Activated CD4-positive, alpha-beta T cell treated with anti-CD3 and anti-CD28 coated beads, Interleukin-2, amount 50 U/mL, for 24 hours (primary cell): Measurements from ENCODE around the gene STK10.
"Not testable (repeated sequence)": the region's sequence is repeated elsewhere in the genome, so short reads cannot be mapped to it uniquely, and the experiment has no call there.

Experiments
- DNase-seq, 2 donors: peaks; one replicate each; pipeline ENCODE4 v3.0.0-alpha.2; 2020; ENCODE audit warnings: low read depth in 1 of 2, low spot score in 1 of 2

STK10 gene

DNA sequence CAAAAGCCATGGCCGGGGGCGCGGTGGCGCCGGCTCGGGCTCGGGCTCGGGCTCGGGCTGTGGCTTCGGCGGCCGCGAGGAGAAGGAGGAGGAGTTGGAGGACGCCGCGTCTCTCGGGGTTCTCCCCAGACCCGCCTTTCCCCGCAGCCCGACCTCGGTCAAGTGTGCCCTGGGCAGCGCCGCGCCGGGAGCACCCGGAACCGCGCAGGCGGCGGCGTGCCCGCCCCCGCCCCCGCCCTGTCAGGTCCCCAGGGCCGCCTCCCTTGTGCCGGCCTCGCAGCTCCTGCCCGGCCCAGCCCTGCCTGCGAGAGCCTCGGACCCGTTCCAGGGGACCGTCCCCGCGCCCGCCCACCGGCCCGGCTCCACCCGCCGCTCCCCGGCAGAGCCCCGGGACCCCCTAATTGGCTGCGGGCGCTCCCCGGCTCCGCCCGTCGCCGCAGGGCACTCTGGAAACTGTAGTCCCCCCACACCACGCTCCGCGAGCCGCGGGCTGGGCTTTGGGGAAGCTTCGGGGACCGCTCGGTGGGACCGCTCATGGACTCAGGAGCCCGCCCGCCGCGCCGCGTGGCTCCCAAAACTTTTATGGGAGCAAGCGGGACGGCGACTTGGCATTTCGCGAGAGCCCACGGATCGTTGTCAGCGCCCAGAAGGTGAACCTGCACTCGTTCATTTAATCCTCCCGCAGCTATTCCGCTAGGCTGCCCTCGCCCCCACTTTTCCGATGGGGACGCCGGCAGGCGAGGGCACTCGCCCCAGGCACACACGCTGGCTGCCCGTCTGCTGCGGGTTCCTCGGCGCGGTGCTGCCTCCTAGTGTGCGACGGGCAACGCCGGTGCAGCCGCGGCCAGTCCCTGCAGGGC lies at the start of gene STK10:
Gene STK10, minus strand, starts transcription at position 192 of the 860 bp plus-strand sequence. Its CDS starts 182 bp downstream, at position 10.
- peak; percentile 83 to 85 for DNase-seq

DNA sequence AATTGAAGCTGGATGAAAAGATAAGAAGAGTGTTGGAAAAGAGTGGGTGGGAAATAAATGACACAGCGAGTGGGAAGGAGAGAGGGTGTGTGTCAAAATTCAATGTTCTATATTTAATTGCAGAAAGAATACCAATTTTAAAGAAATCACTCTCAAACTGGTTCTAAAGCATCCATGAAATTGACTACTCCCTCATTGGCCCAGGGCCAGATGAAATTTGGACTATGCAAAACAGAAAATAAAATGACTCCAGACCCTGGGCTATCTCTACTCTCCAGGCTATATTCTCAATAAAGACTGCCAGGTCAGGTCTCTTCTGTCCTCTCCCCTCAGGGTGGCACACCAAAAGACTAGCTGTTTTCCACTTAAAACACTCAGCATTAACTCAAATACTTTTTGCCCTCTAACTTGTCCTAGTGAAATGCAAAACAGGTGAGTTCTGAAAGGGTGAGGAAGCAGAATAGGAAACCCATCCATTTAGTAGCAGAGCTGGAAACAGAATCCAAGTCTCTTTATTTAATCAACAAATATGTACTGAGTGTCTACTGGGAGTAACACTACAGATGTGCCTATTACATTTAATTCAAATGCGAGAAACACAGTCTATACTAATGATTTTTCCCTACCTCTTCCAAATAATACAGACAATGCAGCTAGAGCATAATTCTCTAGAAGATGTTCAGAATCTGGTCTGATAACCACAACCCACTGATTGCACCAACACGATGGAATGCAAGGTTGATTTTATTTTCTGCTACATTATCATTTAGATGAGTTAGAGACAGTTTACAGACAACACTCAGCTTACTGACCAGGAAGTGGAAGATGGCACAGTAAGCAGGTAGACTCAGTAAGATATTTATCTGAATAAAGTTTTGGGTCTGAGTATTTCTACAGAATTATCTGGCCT lies 48.1 kb upstream of the STK10 start:
- no peak for DNase-seq

DNA sequence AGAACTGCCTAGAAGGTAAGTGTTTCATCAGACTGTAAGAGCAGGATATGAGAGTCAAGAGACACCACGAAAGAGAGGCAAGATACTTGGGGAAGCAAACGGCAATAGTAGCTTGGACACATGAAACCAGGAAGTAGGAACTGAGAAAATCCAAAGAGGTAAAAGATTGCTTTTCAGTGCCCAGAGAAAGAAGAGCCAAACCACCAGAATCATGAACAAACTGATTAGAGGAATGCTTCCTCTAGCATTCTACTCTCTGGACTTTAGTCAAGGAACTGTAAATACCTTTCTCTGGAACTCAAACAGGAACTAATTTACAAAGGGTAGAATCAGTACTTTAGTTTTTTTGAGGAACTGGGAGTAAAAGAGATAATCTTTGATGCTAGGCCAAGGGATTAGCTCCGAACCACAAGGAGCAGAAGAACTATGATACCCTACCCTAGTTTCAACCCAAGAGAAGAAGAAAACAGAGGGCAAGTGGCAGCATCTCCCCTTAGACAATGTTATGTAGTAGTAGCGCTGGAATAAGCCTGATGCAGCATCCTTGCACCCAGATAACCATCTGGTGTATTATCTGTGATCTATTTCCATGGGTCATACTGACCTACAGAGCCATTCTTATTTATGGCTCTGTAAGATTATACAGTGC lies 47.2 kb upstream of the STK10 start:
- DNase-seq: no peak

GRCh38 chr5:172234031-172234430 lies 46.0 kb upstream of the STK10 start:
- no peak for DNase-seq

DNA sequence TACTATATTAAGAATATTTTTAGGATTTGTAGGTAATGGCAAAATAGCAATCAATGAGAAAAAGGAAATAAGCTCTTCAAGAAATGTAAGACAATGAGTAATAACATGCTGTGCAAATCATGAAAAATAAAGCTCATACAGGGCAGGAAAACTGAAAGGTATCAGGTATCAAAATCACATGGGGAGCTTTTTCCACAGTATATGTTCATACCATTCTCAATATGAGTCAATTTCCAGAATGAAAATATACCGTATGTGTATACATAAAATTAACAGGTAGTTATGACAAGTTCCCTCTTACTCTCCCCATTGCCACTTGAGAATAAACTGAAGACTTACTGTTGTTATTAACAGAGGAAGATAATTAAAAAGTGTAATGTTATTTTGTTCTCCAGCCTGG lies 41.9 kb upstream of the STK10 start:
- DNase-seq: no peak

DNA sequence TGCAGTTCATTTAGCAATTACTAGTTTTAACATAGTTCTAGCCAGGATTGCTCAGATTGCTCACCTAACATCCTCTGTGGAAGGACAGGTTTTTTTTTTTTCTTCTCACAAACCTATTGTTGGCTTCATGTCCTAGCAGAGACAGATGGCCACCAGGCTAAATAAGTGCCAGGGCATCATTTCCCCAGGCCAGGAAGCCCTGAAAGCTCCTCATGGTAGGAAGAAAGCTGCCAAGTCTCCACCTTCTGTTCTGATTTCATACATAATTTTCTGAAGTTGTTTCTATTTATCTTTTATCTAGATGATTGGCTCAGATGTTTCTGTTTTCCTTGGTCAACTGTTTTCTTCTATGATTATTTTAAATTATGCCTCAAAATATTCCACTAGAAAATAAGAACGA lies 37.0 kb upstream of the STK10 start:
- DNase-seq: no peak

- DNase-seq: peak; percentile 29 to 47
Observed at GRCh38 chr5:172223901-172224873, 36.2 kb upstream of the STK10 start.

- no peak for DNase-seq
Observed at GRCh38 chr5:172219296-172219695, 31.3 kb upstream of the STK10 start.

- DNase-seq: no peak
Observed at GRCh38 chr5:172216345-172216744, 28.3 kb upstream of the STK10 start.

GRCh38 chr5:172213126-172213525 lies 25.1 kb upstream of the STK10 start:
- no peak for DNase-seq

- DNase-seq: no peak
Observed at GRCh38 chr5:172211676-172212075, 23.7 kb upstream of the STK10 start.

DNA sequence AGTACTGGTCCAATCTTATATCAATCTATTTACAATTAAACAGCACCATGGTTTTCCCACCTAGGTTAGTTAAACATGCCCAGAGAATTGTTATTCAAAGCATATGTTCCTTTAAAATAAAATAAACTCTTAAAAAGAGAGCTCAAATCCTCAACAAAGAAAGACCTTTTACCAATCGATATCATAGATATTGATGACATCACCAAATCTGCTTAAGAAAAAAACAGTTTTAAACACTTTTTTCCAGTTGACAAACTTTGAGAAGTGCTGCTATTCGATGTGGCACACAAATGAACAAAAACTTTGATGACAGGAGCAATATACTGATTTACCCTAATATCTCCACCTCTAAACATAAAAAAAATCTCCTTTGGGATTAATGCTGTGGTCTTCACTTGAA lies 21.7 kb upstream of the STK10 start:
- DNase-seq: no peak

DNA sequence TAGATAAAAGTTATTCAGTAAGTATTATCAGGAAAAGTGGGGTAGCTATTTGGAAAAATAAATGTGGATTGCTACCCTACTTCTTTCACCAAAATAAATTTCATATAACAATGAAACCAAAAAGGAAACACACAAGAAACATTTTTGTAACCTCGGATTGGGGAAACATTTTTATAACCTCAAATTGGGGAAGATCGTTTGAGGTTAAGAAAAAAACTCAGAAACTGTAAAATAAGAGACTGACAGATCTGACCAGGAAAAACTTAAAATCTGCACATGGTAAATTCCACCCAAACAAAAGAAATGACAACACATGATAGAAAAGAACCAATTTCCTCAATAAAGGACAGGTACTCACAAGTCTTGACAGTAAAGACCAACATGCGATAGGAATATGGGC lies 19.5 kb upstream of the STK10 start:
- DNase-seq: no peak

DNA sequence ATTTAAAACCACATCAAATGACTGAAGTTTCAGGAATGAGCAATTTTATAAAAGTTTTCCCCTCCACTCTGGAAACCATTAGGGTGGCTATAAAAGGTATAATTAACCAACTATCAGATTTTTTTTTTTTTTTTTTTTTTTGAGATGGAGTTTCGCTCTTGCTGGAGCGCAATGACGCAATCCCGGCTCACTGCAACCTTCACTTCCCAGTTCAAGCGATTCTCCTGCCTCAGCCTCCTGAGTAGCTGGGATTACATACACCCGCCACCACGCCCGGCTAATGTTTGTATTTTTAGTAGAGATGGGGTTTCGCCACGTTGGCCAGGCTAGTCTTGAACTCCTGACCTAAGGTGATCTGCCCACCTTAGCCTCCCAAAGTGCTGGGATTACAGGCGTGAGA lies 18.0 kb upstream of the STK10 start:
- DNase-seq: not testable (repeated sequence)

DNA sequence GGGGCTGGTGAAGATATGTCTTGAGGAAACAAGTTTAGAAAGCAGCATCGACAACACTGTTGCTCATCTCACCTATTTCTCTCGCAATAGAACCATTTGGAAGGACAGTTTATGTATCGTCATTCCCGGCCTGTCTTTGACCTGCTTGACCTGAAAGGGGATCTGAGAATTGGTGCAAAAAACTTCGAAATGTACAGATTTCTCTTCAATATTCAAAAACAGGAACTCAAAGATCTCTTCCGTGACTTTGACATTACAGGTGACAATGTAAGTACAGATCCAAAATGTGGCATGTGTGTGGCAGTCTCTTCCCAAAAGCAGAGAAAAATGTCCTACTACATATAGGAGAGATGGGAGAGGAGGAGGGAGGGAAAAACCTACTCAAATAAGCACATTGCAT lies 12.5 kb upstream of the STK10 start:
- DNase-seq: no peak

DNA sequence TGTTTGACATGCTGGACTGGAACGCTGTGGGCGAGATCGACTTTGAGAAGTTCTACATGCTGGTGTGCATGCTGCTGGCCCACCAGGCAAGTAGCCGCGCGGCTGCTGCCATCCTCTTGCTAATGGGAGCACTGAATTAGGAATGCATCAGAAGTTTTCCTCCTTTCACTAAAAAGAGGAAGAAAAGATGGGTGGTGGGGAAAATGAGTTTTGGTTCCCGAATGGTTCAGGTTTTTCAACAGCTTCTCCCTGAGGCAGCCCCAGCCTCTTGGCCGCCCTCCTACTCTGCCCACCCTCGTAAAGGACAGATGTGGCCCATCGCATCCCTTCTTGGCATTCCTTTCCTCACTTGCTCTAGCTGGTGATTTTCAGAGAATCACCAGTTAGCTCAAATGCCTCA lies 11.4 kb upstream of the STK10 start:
- no peak for DNase-seq

DNA sequence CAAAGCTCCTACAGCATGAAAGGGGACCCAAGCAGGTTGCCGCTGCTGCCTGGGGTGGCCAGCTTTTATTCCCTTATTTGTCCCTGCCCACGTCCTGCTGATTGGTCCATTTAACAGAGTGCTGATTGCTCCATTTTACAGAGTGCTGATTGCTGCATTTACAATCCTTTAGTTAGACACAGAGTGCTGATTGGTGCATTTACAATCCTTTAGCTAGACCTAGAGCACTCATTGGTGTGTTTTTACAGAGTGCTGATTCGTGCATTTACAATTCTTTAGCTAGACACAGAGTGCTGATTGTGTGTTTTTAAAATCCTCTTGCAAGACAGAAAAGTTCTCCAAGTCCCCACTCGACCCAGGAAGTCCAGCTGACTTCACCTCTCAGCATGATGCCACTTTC lies 9.8 kb upstream of the STK10 start:
- DNase-seq: not testable (repeated sequence)

DNA sequence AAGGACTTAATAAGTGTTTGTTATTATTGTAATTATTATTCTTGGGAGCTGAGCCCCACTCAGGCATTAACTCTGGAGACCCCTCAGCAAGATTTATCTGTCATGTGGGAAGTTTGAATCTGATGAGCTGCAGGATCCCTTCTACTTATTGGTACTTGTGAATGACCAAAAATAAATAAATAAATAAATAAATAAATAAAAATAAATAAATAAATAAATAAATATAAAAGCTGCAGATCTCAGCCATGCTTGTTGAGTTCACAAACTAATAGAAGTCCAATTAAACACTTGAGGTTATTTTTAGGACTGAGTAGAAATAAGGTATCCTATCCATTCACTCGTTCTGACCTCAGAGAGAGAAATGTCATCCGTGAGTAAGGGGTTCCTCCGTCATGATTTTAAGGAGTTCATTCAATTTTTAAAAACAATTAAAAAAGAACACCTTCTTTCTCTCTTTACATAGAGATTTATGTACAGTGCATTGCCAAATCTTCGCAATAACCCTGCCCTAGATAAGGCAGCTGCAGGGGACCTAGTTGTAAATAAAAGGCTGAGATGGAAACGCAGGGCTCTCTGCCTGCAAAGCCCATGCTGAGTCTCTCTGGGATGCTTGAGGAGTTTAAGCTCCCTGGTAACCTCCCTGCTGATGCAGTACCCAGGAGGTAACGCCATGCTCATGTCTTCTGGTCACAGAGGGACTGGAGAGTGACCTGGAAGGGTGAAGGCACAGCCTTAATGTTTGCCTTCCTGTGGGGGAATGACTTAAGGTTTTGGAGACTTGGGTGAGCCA lies 7.2 kb upstream of the STK10 start:
- no peak for DNase-seq

GRCh38 chr5:172193872-172194271 lies 5.8 kb upstream of the STK10 start, which contains the start of gene EFCAB9:
Gene EFCAB9, plus strand, starts transcription at chr5:172194172. Its CDS starts 1 bp downstream, at chr5:172194173.
- DNase-seq: no peak
